ENCODE measurements around the gene KLK7.
"Not testable (repeated sequence)": the region's sequence is repeated elsewhere in the genome, so short reads cannot be mapped to it uniquely, and the experiment has no call there.

KLK7 gene

GRCh38 chr19:51012661-51013190 is 29.0 kb upstream of the KLK7 start:
- no peak for DNase-seq (ENCODE audit: low read depth, low spot score)

DNA sequence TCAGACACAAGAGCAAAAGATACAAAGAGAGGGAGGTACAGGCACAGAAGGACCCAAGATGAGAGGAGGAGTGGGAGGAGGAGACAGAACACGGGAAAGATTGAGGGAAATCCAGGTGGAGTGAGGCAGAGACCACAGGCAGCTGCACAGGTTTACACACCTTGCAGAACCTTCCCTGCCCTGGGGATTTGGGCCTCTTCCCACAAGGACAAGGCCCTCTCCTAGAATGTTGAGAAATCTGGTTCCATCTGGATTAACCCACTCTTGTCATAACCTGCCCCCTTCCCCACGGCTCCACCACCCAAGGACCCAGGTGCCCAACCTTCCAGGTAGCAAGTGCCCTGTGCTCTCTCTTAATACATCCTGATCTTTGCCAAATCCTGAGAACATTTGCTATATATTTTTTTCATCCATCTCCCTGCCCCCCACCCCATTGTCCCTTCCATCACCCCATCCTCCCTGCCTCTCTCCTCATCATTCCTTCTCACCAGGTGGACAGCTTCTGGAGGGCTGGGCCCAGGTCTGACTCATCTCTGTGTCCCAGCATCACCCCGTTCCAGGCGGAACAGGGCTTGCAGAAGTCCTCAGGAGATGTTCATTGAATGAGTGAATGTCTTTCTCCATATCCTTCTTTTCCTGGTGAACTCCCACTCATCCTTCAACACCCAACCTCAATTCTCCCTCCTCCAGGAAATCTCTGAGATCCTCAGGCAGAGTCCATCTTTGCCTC is 26.5 kb upstream of the KLK7 start:
- no peak for DNase-seq (ENCODE audit: low read depth, low spot score)

GRCh38 chr19:51009061-51009891 is 25.6 kb upstream of the KLK7 start:
- DNase-seq (ENCODE audit: low read depth, low spot score) = no peak

- DNase-seq (ENCODE audit: low read depth, low spot score) = no peak
Observed at GRCh38 chr19:51007488-51007887, 23.8 kb upstream of the KLK7 start.

- no peak for DNase-seq (ENCODE audit: low read depth, low spot score)
Observed at GRCh38 chr19:51006406-51006805, 22.7 kb upstream of the KLK7 start.

GRCh38 chr19:51005248-51005647 is 21.5 kb upstream of the KLK7 start:
- DNase-seq (ENCODE audit: low read depth, low spot score) = no peak

DNA sequence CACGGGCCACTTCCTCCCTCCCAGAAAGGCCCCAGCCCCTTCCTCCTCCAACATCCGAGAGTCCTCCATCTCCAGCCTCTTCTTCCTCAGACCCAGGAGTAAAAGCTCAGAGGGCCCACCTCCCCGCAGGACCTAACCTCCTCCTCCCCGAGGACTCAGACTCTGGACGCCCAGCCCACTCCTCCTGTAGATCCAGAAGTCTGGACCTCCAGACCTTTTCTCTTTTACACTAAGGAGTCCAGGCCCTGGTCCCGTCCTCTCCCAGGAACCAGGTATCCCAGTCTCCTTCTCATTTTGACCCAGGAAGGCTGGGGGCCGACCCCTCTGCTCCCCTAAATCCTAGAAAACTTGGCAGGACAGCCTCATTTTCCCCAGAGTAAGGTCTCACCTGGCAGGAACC is 19.6 kb upstream of the KLK7 start:
- no peak for DNase-seq (ENCODE audit: low read depth, low spot score)

- DNase-seq (ENCODE audit: low read depth, low spot score) = no peak
Observed at GRCh38 chr19:51002542-51003311, 19.0 kb upstream of the KLK7 start.

- no peak for DNase-seq (ENCODE audit: low read depth, low spot score)
Observed at GRCh38 chr19:51002089-51002532, 18.4 kb upstream of the KLK7 start.

GRCh38 chr19:51001515-51001914 is 17.8 kb upstream of the KLK7 start, which contains the start of gene KLK8:
TSS of gene KLK8 (minus strand) at chr19:51001604. CDS start at chr19:51001167, 437 bp downstream.
- DNase-seq (ENCODE audit: low read depth, low spot score) = no peak

DNA sequence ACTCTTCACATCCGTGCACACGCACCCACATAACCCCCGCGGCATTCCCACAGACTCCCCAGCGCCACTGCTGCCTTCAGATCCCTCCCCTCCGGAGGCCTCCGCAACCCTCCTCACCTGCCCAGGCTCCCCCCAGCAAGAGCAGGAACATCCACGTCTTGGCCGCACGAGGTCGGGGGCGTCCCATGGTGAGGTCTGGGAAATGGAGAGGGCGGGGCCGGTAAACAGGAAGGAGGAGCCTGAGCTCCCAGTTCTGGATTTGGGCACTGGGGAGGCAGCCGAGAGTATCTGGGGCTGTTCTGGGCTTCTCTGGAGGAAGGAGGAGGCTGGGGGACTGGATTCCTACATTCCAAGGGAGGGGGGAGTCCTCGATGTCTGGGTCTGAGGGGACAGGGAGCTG is 17.3 kb upstream of the KLK7 start:
- DNase-seq (ENCODE audit: low read depth, low spot score) = no peak

DNA sequence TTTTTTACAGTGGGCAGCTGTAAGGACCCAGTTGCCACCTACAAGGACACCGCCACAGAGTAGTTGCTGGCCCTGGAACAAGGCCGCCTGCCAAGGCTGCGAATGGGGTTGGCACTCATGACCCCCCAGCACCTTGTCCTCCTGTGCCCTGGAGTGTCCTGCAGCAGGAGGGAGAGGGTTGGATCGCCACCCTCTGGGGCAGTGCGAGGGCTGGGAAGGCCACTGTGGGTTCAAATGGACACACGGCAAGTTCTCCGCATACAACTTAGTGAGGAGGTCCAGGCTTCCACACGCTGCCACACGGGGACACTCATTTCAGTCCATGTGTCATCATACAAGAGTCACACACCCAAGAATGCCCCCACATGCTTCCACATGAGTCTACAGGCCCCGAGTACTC is 16.7 kb upstream of the KLK7 start:
- DNase-seq (ENCODE audit: low read depth, low spot score) = no peak

GRCh38 chr19:50998686-50999085 is 15.0 kb upstream of the KLK7 start:
- no peak for DNase-seq (ENCODE audit: low read depth, low spot score)

DNA sequence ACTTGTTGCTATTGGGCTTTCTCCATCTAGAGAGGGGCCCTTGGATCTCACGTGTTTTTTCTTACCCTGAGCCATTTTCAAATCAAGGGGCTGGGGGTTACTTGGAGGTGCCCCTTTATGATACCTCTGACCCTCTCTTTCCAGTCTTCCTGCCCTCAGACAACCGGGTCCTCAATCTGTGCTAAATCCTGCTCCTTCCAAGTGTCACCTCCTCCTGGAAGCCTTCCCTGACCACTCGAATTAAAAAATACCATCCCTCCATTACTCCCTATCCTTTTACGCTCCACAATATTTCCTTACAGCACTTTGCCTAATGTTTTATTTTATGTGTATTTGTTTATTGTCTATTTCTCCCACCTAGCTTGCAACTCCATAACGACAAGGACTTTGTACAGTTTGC is 14.3 kb upstream of the KLK7 start:
- DNase-seq (ENCODE audit: low read depth, low spot score) = no peak

DNA sequence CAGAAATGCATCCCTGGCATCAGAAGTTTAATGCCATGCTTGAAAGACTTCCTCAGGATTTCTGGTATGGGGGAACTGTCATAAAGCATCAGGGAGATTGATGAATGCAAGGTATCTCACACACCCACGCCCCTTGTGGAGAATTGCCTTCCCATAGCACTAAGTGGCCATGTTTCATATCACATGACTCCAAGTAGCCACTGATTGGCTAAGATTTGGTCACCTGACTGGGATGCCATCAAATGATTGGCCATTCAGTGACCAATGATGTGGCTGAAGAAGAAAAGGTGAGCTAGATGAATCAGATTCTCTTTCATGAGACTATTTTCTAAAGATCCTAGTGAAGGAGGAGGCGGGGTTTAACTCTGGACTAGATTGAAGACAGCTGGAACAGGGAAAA is 10.4 kb upstream of the KLK7 start:
- DNase-seq (ENCODE audit: low read depth, low spot score) = no peak

GRCh38 chr19:50992666-50993035 is 8.9 kb upstream of the KLK7 start:
- DNase-seq (ENCODE audit: low read depth, low spot score) = no peak

- DNase-seq (ENCODE audit: low read depth, low spot score) = not testable (repeated sequence)
Observed at GRCh38 chr19:50984416-50984815, 699 bp upstream of the KLK7 start.

DNA sequence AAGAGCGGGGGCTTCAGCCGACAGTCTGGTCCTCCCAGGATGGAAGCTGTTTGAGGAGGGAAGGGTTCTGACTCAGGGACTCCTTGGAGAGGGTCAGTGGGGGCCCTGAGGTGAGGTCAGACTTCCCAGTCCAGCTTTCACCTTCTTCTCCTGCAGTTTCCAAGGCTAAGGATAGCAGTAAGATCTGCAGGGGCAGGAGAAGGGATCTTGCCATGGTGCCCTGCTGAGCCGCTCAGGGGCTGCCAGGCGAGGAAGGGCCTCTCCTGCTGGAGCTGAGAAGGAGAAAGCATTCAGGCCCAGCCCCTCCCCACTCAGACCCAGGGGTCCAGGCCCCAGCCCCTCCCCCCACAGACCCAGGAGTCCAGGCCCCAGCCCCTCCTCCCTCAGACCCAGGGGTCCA is 1.5 kb downstream of the KLK7 start:
- DNase-seq (ENCODE audit: low read depth, low spot score) = no peak

DNA sequence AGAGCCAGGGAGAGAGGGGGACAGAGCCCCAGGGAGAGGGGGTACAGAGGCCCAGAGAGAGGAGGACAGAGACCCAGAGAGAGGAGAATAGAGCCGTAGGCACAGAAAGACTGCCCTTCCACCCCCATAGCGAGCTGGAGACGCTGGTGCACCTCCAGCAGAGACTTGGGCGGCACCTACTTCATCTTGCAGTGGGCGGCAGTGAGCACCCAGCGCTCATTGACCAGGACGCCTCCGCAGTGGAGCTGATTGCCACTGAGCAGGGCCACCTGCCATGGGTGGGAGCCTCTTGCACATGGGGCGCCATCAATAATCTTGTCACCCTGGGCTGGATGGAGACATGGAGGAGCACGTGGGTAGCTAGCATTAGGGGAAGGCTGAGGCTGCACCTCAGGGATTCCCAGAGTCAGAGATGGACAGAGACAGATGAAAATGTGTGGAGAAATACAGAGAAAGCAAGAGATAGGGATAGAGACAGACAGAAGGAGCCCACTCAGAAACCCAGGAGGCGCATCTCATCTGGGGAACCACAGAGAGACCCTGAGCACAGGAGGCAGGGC is 2.0 kb downstream of the KLK7 start:
- DNase-seq (ENCODE audit: low read depth, low spot score) = no peak

- DNase-seq (ENCODE audit: low read depth, low spot score) = no peak
Observed at GRCh38 chr19:50980208-50980607, 3.5 kb downstream of the KLK7 start.

DNA sequence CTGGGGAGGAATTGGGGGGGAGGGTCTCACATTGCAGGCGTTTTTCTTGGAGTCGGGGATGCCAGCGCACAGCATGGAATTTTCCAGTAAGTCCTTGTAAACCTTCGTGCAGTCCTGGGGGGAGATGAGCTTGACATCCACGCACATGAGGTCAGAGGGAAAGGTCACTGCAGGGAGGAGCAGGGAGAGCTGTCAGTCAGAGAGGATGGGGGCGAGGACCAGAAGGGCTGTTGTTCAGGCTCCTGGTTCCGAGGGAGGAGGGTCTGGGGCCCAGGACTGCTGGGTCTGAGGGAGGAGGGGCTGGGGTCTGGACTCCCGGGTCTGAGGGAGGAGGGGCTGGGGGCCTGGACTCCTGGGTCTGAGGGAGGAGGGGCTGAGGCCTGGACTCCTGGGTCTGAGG is 4.0 kb downstream of the KLK7 start:
- DNase-seq (ENCODE audit: low read depth, low spot score) = no peak

Measured in activated CD4-positive, CD25-positive, alpha-beta regulatory T cell treated with anti-CD3 and anti-CD28 coated beads, Interleukin-2, amount 50 U/mL, for 16 hours (primary cell).